Stimulated activated CD4-positive, alpha-beta T cell treated with anti-CD3 and anti-CD28 coated beads, TNF-alpha, amount 100 ng/mL, for 4 hours (primary cell): Measurements from ENCODE around the gene OPN3.

Experiments used
- DNase-seq, 3 experiments: peaks; one replicate each; pipeline ENCODE4 v3.0.0-alpha.2; 2020; ENCODE audit warnings: low read depth in 3 of 3

The OPN3 gene

GRCh38 chr1:241617426-241617825 is 22.7 kb downstream of the OPN3 start:
- DNase-seq, result no peak

DNA sequence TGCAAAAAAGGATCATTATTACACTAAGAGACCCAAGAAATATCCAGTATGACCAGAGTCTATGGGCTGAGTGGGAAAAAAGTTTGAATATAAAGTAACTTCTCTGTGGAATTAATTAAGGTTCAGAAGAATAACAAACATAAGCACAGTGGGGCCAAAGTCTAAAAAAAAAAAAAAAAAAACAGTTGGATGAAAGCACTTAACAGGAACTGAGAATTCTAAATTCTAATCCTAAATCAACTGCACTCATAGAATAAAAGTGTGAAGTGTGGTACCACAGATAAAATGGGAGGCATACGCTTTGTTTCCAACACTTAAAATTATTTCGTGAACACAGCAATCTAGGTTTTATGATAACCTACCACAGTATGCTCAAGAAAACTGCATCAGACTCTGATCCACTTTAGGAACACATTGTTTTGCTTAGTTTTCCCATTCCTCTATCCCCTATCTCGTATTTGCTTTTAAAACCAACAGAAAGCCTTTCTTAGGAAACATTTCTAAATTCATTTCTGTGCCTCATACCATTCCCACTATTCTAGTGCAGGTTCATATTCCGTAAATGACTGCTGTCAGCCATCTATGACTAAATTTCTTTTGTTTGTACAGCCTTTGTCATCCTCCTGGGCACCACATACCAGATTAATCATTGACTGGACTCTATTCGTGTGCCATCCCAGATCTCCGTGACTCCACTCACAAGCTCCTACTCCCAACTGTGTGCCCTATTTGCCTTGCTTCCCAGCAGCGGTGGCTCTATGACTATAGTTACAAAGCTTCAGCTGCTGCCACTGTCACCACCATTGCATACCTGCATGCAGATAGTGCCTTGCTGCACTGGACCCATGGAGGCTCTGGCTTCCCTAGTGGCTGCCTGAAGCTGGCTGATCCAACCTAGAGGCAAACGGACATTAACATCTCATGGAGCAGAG is 24.9 kb downstream of the OPN3 start:
- DNase-seq, result no peak

DNA sequence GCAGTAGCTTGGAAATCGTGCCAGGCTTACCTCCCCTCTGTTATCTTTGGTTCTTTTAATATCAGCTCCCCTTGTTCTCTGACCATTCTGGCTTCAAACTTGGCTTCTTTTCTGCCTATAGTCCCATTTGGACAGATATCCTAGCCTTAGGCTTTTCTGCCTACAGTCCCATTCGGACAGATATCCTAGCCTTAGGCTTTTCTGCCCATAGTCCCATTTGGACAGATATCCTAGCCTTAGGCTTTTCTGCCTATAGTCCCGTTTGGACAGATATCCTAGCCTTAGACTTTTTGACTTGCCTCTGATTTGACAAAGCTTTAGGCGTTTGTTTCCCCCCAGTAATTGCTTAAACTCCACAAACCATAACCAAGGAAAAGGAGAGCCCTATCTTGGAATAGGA is 25.6 kb downstream of the OPN3 start:
- DNase-seq, result no peak

GRCh38 chr1:241614144-241614543 is 26.0 kb downstream of the OPN3 start:
- DNase-seq, result no peak

- DNase-seq, result no peak
These were observed 27.4 kb downstream of the OPN3 start for GRCh38 chr1:241612533-241613477.

DNA sequence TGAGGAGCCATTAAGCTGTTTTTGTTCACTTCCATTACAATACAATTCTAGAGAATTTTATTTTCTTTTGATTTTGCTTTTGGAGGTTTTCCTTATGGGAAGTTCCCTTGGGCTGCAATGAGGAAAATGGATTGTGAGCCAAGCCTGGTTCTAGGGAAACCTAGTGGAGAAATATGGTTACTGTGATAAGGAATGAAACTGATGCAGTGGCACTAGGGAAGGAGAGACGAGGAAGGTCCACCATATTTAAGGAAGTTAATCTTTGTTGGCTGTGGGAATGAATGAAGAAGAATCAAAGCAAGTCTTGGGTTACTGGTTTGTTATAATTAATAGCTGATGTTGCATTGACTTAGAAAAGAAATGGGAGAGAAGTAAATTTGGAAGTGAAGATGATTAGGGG is 28.4 kb downstream of the OPN3 start:
- DNase-seq, result no peak

DNA sequence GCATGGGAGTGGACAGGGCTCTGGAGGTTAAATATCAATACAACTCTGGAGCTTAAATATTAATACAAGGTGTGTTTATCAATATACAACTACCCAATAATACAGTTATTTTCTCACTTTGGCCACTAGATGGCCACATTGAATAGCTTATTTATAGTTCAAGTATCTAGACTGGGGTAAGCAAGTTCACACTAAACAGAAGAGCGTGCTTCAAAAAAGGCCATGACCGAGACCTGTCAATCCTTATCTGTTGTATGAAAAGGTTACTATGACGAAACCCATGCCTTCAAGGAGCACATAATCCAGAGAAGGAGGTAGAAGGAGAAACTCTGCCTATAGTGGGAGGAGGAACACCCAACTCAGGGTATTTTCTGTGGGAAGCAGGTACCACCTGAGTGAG is 29.1 kb downstream of the OPN3 start:
- DNase-seq, result no peak

- DNase-seq, result no peak
These were observed 29.9 kb downstream of the OPN3 start for GRCh38 chr1:241610056-241610815.

- DNase-seq, result no peak
These were observed 31.7 kb downstream of the OPN3 start for GRCh38 chr1:241608379-241609033.

- DNase-seq, result no peak
These were observed 32.7 kb downstream of the OPN3 start for GRCh38 chr1:241607497-241607896.

GRCh38 chr1:241606544-241606943 is 33.6 kb downstream of the OPN3 start:
- no peak for DNase-seq

GRCh38 chr1:241605146-241605805 is 34.9 kb downstream of the OPN3 start:
- no peak for DNase-seq

DNA sequence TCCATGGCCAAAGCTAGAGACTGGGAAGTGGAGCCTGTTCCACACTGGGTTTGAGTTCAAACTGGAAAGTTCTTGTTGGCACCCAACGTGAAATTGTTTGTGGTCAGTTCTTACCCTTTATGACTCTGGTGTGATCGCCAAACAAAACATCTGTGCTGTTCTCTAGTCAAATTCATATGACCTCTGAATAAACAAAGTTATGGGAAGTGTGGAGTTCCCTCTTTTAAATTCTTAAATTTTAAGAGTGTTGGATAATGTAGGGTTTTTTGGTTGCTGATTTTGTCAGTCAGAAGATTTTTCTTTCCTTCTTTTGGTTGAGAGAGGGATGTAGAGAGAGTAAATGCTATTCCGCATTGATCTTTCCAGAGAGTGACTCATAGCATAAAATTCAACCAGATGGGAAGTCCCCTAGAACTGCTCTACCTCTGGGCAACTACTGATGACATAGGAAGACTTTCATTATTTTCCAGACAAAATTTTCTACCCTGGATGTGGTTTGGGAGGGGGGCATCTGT is 36.4 kb downstream of the OPN3 start:
- no peak for DNase-seq

- DNase-seq, result no peak
These were observed 39.7 kb downstream of the OPN3 start for GRCh38 chr1:241600496-241600901.

GRCh38 chr1:241598249-241598648 is 41.9 kb downstream of the OPN3 start:
- no peak for DNase-seq

DNA sequence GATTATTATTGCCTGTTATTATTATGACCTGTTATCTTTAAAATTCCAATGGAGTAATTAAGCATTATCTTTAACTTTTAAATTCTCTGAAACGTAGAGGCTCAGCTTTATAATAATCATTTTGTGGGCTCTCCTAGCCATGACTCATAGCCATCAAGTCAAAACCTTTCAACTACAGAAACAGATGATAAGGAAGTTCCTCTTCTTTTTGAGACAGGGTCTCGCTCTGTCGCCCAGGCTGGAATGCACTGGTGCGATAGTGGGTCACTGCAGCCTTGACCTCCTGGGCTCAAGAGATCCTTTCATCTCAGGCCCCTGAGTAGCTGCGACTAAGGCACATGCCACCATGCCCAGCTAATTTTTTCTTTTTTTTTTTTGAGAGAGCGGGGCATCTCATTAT is 43.5 kb downstream of the OPN3 start:
- no peak for DNase-seq

DNA sequence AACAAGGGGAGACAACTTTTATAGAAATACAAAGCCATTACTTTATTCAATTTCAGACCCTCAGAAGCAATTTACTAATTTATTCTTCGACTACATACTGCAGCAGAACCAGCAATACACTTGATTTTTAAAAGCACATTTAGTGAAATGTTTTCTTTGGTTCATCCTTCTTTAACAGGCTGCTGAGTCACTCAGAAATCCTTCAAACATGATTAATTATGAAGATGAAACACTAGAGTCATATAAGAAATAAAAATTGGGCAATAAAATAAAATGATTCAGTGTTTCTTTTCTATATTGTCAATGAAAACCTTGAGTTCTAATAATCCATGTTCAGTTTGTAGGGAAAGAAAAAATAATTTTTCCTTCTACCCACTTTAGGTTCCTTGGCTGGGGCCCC is 47.0 kb downstream of the OPN3 start:
- DNase-seq, result no peak

- DNase-seq, result no peak
These were observed 47.8 kb downstream of the OPN3 start for GRCh38 chr1:241592273-241592958.

DNA sequence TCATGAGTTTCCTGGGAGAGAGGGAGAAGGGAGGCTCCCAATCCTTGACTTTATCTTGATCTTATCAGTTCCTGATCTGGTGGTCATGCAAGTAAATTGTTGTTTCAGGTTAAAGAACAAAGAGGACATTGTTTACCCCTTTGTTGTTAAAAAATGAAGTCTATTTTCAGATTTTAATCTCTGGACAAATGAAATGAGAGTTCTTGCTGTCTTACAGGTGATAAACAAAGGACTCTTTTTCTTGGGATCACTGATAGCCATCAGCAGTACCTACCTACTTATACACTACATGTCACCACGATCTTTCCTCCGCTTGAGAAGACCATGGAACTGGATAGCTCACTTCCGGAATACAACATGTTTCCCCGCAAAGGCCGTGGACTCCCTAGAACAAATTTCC is 48.4 kb downstream of the OPN3 start:
- DNase-seq, result no peak

DNA sequence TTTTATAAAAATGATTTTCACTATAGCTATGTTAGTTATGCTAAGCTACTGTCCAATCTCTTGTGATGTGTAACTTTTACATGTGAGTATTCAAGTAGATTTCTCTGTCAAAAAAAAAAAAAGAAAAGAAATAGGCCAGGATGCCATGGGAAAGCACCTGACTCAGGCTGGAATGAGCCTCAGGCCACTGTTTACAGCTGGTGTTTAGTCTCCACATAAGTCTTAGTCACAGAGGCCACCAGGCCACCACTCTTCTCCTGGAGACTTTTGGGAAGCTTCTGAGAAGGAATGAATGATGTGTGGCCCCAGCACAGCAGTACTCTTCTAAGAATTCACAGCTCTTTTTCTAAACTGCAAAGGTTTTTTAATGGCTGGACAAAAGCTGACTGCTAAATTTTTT is 48.9 kb downstream of the OPN3 start:
- DNase-seq, result no peak
